Upper lobe of right lung (tissue), 1 donor: ENCODE results near the gene ZNF618. TPM values are rescaled to one million over a fixed set of nuclear protein-coding genes. Genes with fewer than 3 reads are reported as not detected.

Source experiments
- ATAC-seq: fragments of 200-7000 bp; cut with Tn5 transposase; one replicate; pipeline ENCODE4 v1.9.1; 2020; ENCODE audit warnings: mild to moderate bottlenecking, moderate library complexity
- DNase-seq: peaks from one replicate; pipeline ENCODE4 v3.0.0-alpha.2; 2020
- H3K27ac ChIP-seq: fragments of 200-600 bp; one replicate; pipeline ENCODE4 v1.8.0; 2022
- H3K27me3 ChIP-seq: fragments of 200-600 bp; one replicate; pipeline ENCODE4 v1.8.0; 2022; ENCODE audit warnings: mild to moderate bottlenecking
- H3K36me3 ChIP-seq: fragments of 200-600 bp; one replicate; pipeline ENCODE4 v1.8.0; 2022
- H3K4me1 ChIP-seq: fragments of 200-600 bp; one replicate; pipeline ENCODE4 v1.8.0; 2022
- H3K4me3 ChIP-seq: fragments of 200-600 bp; one replicate; pipeline ENCODE4 v1.8.0; 2022; ENCODE audit warnings: mild to moderate bottlenecking
- H3K9me3 ChIP-seq: fragments of 200-600 bp; one replicate; pipeline ENCODE4 v1.8.0; 2022
- CTCF ChIP-seq: fragments of 200-600 bp; IDR thresholded peaks from one replicate; pipeline ENCODE4 v1.8.0; 2022; ENCODE audit warnings: antibody characterized with exemption
- intact Hi-C: fragments of 100-400 bp; cut with DNase I; formaldehyde crosslinking; loops from one replicate; pipeline ENCODE4 v1.11.0; 2022
- total RNA-seq: library from RNA; stranded (reverse); fragmentation: NEBNext Ultra II Directional; extraction: Animal tissue kit (Norgen Biotek cat#: 25700); gene quantifications from one replicate; pipeline ENCODE4 v1.2.1, GENCODE V29; 2021
- donor health status: DM: no; HTN: yes; CAD: no; lungs with severe emphysema.

The ZNF618 gene
- total RNA-seq, 1 donor from 2014 or later: 9.8 TPM

- Histone ChIP-seq H3K9me3 (no peaks in the 10 kb centered on the region), H3K27me3 (no peaks in the 10 kb centered on the region), H3K27ac (no peak overlapping the region), H3K36me3 (no peaks in the 10 kb centered on the region), H3K4me1 (no peaks in the 10 kb centered on the region), H3K4me3 (no peak overlapping the region)
- DNase-seq (no peak), ATAC-seq (no peak)
- no peak for TF ChIP-seq CTCF
- intact Hi-C loops: no loop called here
Observed at GRCh38 chr9:114088571-114089170, 212.6 kb downstream of the ZNF618 start.

GRCh38 chr9:114089206-114089840, 213.2 kb downstream of the ZNF618 start:
- Histone ChIP-seq H3K9me3 (no peaks in the 10 kb centered on the region), H3K27me3 (no peaks in the 10 kb centered on the region), H3K36me3 (no peaks in the 10 kb centered on the region), H3K27ac (no peak overlapping the region), H3K4me1 (no peaks in the 10 kb centered on the region), H3K4me3 (no peak overlapping the region)
- TF ChIP-seq CTCF: no peak
- DNase-seq (no peak), ATAC-seq (no peak)
- intact Hi-C loops: no loop called here

- intact Hi-C loops: no loop called here
- ATAC-seq: no peak
- Histone ChIP-seq H3K4me3 (no peak overlapping the region), H3K9me3 (no peaks in the 10 kb centered on the region), H3K27ac (no peak overlapping the region), H3K4me1 (no peaks in the 10 kb centered on the region), H3K27me3 (no peaks in the 10 kb centered on the region), H3K36me3 (no peaks in the 10 kb centered on the region)
- no peak for TF ChIP-seq CTCF
- DNase-seq: no peak
Observed at GRCh38 chr9:114090798-114091197, 214.7 kb downstream of the ZNF618 start.

DNA sequence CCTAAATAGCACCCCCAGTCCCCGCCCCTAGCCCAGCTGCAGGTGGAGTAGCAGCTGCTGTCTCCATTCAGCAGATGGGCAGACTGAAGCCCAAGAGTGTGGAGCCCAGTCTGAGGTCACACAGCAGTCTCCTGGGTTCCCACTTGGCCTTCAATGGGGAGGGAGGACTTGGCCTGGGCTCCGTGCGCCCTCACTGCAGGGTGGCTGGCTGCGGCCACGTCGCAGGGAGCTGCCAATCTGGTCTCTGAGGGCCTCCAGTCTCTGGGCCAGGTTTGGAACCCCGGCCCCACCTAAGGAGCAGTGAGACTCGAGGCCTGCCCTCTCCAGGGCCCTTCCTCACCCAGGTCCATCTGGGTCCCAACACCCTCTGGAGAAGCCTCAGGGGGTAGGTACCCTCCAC, 215.6 kb downstream of the ZNF618 start:
- peak; percentile 48 for DNase-seq
- H3K36me3 ChIP-seq: no peaks in the 10 kb centered on the region
- no peak for TF ChIP-seq CTCF
- no peaks in the 10 kb centered on the region for H3K4me1 ChIP-seq
- no peak for ATAC-seq
- no peaks in the 10 kb centered on the region for H3K9me3 ChIP-seq
- peaks cover 3% of the 10 kb centered on the region for H3K27me3 ChIP-seq
- no peak overlapping the region for H3K27ac ChIP-seq
- no peak overlapping the region for H3K4me3 ChIP-seq
- intact Hi-C loops: no loop called here

DNA sequence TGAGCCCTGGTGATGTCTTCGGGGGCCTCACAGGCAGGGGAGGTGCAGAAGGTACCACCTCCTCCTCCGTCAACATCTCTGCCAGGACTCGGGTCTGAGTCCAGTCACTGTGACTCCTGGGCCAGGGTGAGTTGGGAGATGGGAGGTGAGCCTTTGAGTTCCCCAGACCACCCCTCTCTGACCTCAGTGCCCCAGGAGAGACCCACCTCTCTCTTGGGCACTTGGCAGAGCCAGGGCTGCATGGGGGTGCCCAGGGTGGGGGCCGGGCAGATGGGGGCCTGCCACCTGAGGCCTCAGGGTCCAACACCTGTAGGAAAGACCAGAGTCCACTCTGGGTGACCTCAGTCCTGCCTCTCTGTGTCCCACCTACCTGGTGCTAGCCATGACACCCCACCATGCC, 216.2 kb downstream of the ZNF618 start:
- no peaks in the 10 kb centered on the region for H3K36me3 ChIP-seq
- no peaks in the 10 kb centered on the region for H3K9me3 ChIP-seq
- intact Hi-C loops: no loop called here
- DNase-seq (peak; percentile 46), ATAC-seq (no peak)
- peaks cover 9% of the 10 kb centered on the region for H3K27me3 ChIP-seq
- H3K4me3 ChIP-seq: no peak overlapping the region
- TF ChIP-seq CTCF: no peak
- H3K4me1 ChIP-seq: no peaks in the 10 kb centered on the region
- H3K27ac ChIP-seq: no peak overlapping the region
